Myocyte (in vitro differentiated cells): ENCODE measurements around the gene TECPR2. TPM values are rescaled to one million over a fixed set of nuclear protein-coding genes. Genes with fewer than 3 reads are reported as not detected.
"Not testable (repeated sequence)": the region's sequence is repeated elsewhere in the genome, so short reads cannot be mapped to it uniquely, and the experiment has no call there.

Experiments
- DNase-seq: peaks from one replicate; pipeline ENCODE4 v3.0.0-alpha.2; 2012; ENCODE audit warnings: low read depth
- microRNA-seq: library from miRNA; unstranded; fragments of <30 nt; microRNA quantifications from one replicate; pipeline ENCODE4, GENCODE V29; 2016
- total RNA-seq: library from RNA; depleted of rRNA; stranded (reverse); fragments of >200 nt; gene quantifications from 2 replicates; pipeline ENCODE4 v1.2.3, GENCODE V29; 2014

The TECPR2 gene
- total RNA-seq, 1 donor from 2014 or later, result 15.8 TPM

GRCh38 chr14:102545461-102546265 is 182.9 kb downstream of the TECPR2 start:
- peak; percentile 25 for DNase-seq

DNA sequence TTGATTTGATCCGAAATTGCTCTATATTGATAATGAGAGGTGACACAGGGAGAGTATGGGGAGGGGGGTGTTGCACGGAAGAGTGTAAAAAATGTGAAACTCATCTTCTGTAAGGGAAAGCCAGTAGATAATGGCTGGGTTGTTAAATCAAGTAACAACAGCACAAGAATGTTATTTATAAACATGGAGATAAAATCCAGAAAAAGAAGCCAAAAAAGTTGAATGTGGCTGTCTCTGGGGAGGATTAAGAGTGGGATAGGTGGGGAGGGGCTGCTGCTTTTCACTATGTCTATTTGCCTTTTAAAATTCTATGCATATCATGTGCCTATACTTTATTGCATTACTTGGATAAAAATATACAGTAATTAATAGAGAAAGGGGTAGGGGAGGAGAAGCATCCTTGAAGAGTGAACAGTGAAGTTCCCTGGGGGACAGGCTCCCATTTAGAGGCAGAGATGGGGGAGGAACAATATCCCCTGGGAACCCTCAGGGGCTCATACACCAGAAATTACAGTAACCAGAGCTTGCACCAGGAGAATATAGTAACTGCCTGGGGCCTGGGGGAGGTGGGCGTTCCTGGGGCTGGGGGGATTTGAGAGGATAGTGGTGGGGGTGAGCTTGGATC is 186.0 kb downstream of the TECPR2 start:
- DNase-seq, result no peak

GRCh38 chr14:102550927-102551401 is 188.2 kb downstream of the TECPR2 start:
- not testable (repeated sequence) for DNase-seq

Small RNAs within 50 kb of the gene (microRNA-seq; reads per million reads assigned to microRNA genes)
- gene MIR4309, result not detected

Other genes starting within 250 kb of the TECPR2 start
- gene WDR20, start 223.0 kb upstream of the TECPR2 start, total RNA-seq, result 20.0 and 24.3 TPM in 2 replicates
- gene MOK, start 57.8 kb upstream of the TECPR2 start, total RNA-seq, result 24.5 and 45.6 TPM in 2 replicates
- gene ZNF839, start 43.2 kb upstream of the TECPR2 start, total RNA-seq, result 6.2 and 8.3 TPM in 2 replicates
- gene CINP, start 51 bp upstream of the TECPR2 start, total RNA-seq, result 50.2 and 55.5 TPM in 2 replicates
- 101 and 113 TPM in 2 replicates for gene ANKRD9, start 146.8 kb downstream of the TECPR2 start, total RNA-seq
- gene RCOR1, start 229.7 kb downstream of the TECPR2 start, total RNA-seq, result 17.1 and 17.7 TPM in 2 replicates